K562 (cell line): ENCODE data around the gene SMIM35. TPM values are rescaled to one million over a fixed set of nuclear protein-coding genes. Genes with fewer than 3 reads are reported as not detected.
A peak's percentile ranks its signal among the peaks of the same experiment; 100 is the strongest.

Experiments
- KDM5B ChIP-seq: fragments of 200-600 bp; sonication (generic); IDR thresholded peaks from 2 replicates; pipeline ENCODE4 v1.6.1; 2012; ENCODE audit warnings: low read depth, mild to moderate bottlenecking, moderate library complexity, low read length, control low read depth, inconsistent platforms; ENCODE audit not compliant: insufficient replicate concordance
- SMAD1 ChIP-seq: fragments of 150-350 bp; IDR thresholded peaks from 2 replicates; pipeline ENCODE4 v1.6.1; 2014; ENCODE audit warnings: low read length, low read depth; ENCODE audit not compliant: partially characterized antibody
- SMARCA5 ChIP-seq: fragments of 450-650 bp; IDR thresholded peaks from 2 replicates; pipeline ENCODE4 v1.6.1; 2016
- ZC3H8 ChIP-seq: fragments of 450-650 bp; IDR thresholded peaks from 2 replicates; pipeline ENCODE4 v1.6.1; 2017
- ZNF354B ChIP-seq: fragments of 250-450 bp; sonication (Bioruptor Pico); IDR thresholded peaks from 2 replicates; pipeline ENCODE4 v1.4.0; 2020
- polyA plus RNA-seq, 8 experiments: library from polyadenylated mRNA; depleted of rRNA in 4 of 8; stranded (reverse) in 5 of 8; unstranded in 3 of 8; fragments of >200 nt; fragmentation: Nextera tagmentation in 2 of 8; fragmentation: Illumina TruSeq in 1 of 8; extraction: Ambion mirVana in 2 of 8; extraction: Trizol in 1 of 8; gene quantifications; 2 replicates each; pipeline versions ENCODE4 v1.2.1 to v1.2.3, GENCODE V29; 2011 to 2014; ENCODE audit warnings: inconsistent platforms in 1 of 8, missing spikeins in 1 of 8
- total RNA-seq, 7 experiments: library from RNA; depleted of rRNA in 6 of 7; stranded (reverse); fragments of >200 nt in 6 of 7; fragmentation: Illumina TruSeq in 2 of 7; extraction: Trizol in 2 of 7; gene quantifications; 2 replicates each; pipeline versions ENCODE4 v1.2.1 to v1.2.3, GENCODE V29; 2011 to 2021; ENCODE audit warnings: low replicate concordance in 1 of 7
- TF ChIP-seq, protein P1 (sequence below): sonication (generic); formaldehyde crosslinking; IDR thresholded peaks from 2 replicates; pipeline ENCODE4 v1.8.0; 2022; ENCODE audit warnings: mild to moderate bottlenecking, missing genetic modification reagents, borderline replicate concordance
- TF ChIP-seq, protein P2 (sequence below): fragments of 450-650 bp; IDR thresholded peaks from 2 replicates; pipeline ENCODE4 v1.6.1; 2017; ENCODE audit warnings: antibody characterized with exemption
- TF ChIP-seq, protein P3 (sequence below): sonication (generic); formaldehyde crosslinking; IDR thresholded peaks from 2 replicates; pipeline ENCODE4 v1.8.1; 2022; ENCODE audit warnings: missing genetic modification reagents
- TF ChIP-seq, protein P4 (sequence below), 3 experiments: fragments of 200-800 bp in 1 of 3; fragments of 250-450 bp in 1 of 3; fragments of 450-650 bp in 1 of 3; sonication (Bioruptor Pico) in 1 of 3; sonication (Bioruptor generic) in 1 of 3; formaldehyde crosslinking in 1 of 3; IDR thresholded peaks; 2 replicates each; pipeline versions ENCODE4 v1.6.1 to v1.8.0; 2016 to 2022; ENCODE audit warnings: mild to moderate bottlenecking in 2 of 3, missing genetic modification characterization in 2 of 3, missing compliant biosample characterization in 1 of 3, moderate library complexity in 1 of 3
- TF ChIP-seq, protein P5 (sequence below): IDR thresholded peaks from 3 replicates; pipeline ENCODE4 v1.6.1; 2011; ENCODE audit warnings: borderline replicate concordance, mild to moderate bottlenecking, moderate library complexity; ENCODE audit not compliant: insufficient read length; ENCODE audit errors: extremely low read depth

Gene SMIM35
- total and polyA plus RNA-seq, 9 of the 15 experiments (the other 6 are each of a cell fraction or from before 2014, with no cell fraction given), result 0.03 TPM; not detected in 7

DNA sequence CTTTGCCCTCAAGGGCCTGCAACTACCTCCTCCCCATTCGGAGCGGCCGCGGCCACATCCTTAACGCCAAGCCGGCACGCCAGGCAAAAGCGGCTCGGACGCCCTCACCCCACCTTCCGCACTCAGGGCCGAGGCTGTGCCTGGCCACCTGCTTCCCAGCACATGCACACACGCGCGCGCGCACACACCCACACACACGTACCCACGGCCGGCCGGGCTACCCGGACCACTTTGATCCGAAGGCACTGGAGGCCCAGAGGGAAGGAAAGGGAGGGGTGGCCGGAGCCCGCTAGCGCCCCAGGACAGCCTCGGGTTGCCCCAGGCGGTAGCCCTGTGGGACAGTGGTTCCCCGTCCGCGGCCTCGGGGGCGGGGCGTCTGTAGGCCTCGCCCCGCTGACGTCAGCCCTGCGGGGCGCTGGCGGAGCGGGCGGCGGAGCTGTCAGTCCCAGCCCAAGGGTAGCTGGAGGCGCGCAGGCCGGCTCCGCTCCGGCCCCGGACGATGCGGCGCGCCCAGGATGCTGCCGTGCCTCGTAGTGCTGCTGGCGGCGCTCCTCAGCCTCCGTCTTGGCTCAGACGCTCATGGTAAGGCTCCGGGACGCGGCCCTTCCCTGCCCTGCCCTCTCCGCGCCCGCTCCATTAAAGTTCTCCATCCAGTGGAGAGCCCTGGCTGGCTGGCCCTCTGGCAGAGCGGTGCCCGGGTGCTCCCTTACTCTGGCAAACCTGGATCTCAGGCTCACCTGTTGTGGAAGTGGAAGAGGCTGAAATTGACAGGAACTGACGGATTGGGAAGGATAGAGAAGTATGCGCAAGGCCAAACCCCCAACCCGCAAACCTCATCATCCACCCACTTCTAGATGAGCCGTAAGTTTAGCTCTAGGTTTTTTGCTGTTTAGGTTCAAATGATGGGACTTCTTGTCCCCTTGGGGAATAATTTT lies 100.5 kb downstream of the SMIM35 start, which contains the start of gene IL10RA (continued):
- TF ChIP-seq SMARCA5 (no peak), SMAD1 (no peak), ZNF354B (CRISPR knock-in tag) (no peak), ZC3H8 (no peak), KDM5B (peak; percentile 87)
- TF ChIP-seq, protein P1, sequence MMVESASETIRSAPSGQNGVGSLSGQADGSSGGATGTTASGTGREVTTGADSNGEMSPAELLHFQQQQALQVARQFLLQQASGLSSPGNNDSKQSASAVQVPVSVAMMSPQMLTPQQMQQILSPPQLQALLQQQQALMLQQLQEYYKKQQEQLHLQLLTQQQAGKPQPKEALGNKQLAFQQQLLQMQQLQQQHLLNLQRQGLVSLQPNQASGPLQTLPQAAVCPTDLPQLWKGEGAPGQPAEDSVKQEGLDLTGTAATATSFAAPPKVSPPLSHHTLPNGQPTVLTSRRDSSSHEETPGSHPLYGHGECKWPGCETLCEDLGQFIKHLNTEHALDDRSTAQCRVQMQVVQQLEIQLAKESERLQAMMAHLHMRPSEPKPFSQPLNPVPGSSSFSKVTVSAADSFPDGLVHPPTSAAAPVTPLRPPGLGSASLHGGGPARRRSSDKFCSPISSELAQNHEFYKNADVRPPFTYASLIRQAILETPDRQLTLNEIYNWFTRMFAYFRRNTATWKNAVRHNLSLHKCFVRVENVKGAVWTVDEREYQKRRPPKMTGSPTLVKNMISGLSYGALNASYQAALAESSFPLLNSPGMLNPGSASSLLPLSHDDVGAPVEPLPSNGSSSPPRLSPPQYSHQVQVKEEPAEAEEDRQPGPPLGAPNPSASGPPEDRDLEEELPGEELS (CRISPR knock-in tag), result peak; percentile 99
- TF ChIP-seq, protein P2, sequence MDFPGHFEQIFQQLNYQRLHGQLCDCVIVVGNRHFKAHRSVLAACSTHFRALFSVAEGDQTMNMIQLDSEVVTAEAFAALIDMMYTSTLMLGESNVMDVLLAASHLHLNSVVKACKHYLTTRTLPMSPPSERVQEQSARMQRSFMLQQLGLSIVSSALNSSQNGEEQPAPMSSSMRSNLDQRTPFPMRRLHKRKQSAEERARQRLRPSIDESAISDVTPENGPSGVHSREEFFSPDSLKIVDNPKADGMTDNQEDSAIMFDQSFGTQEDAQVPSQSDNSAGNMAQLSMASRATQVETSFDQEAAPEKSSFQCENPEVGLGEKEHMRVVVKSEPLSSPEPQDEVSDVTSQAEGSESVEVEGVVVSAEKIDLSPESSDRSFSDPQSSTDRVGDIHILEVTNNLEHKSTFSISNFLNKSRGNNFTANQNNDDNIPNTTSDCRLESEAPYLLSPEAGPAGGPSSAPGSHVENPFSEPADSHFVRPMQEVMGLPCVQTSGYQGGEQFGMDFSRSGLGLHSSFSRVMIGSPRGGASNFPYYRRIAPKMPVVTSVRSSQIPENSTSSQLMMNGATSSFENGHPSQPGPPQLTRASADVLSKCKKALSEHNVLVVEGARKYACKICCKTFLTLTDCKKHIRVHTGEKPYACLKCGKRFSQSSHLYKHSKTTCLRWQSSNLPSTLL, result no peak
- TF ChIP-seq, protein P3, sequence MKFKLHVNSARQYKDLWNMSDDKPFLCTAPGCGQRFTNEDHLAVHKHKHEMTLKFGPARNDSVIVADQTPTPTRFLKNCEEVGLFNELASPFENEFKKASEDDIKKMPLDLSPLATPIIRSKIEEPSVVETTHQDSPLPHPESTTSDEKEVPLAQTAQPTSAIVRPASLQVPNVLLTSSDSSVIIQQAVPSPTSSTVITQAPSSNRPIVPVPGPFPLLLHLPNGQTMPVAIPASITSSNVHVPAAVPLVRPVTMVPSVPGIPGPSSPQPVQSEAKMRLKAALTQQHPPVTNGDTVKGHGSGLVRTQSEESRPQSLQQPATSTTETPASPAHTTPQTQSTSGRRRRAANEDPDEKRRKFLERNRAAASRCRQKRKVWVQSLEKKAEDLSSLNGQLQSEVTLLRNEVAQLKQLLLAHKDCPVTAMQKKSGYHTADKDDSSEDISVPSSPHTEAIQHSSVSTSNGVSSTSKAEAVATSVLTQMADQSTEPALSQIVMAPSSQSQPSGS (CRISPR knock-in tag), result peak; percentile 85; the same call in 1 of the 2 replicates
- TF ChIP-seq, protein P4, sequence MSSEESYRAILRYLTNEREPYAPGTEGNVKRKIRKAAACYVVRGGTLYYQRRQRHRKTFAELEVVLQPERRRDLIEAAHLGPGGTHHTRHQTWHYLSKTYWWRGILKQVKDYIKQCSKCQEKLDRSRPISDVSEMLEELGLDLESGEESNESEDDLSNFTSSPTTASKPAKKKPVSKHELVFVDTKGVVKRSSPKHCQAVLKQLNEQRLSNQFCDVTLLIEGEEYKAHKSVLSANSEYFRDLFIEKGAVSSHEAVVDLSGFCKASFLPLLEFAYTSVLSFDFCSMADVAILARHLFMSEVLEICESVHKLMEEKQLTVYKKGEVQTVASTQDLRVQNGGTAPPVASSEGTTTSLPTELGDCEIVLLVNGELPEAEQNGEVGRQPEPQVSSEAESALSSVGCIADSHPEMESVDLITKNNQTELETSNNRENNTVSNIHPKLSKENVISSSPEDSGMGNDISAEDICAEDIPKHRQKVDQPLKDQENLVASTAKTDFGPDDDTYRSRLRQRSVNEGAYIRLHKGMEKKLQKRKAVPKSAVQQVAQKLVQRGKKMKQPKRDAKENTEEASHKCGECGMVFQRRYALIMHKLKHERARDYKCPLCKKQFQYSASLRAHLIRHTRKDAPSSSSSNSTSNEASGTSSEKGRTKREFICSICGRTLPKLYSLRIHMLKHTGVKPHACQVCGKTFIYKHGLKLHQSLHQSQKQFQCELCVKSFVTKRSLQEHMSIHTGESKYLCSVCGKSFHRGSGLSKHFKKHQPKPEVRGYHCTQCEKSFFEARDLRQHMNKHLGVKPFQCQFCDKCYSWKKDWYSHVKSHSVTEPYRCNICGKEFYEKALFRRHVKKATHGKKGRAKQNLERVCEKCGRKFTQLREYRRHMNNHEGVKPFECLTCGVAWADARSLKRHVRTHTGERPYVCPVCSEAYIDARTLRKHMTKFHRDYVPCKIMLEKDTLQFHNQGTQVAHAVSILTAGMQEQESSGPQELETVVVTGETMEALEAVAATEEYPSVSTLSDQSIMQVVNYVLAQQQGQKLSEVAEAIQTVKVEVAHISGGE (CRISPR knock-in tag; IDR thresholded peaks at IDR 0.05), result peak in 1 of 3 experiments; percentile 58; a peak in 2 of 6 replicates
- TF ChIP-seq, protein P5, sequence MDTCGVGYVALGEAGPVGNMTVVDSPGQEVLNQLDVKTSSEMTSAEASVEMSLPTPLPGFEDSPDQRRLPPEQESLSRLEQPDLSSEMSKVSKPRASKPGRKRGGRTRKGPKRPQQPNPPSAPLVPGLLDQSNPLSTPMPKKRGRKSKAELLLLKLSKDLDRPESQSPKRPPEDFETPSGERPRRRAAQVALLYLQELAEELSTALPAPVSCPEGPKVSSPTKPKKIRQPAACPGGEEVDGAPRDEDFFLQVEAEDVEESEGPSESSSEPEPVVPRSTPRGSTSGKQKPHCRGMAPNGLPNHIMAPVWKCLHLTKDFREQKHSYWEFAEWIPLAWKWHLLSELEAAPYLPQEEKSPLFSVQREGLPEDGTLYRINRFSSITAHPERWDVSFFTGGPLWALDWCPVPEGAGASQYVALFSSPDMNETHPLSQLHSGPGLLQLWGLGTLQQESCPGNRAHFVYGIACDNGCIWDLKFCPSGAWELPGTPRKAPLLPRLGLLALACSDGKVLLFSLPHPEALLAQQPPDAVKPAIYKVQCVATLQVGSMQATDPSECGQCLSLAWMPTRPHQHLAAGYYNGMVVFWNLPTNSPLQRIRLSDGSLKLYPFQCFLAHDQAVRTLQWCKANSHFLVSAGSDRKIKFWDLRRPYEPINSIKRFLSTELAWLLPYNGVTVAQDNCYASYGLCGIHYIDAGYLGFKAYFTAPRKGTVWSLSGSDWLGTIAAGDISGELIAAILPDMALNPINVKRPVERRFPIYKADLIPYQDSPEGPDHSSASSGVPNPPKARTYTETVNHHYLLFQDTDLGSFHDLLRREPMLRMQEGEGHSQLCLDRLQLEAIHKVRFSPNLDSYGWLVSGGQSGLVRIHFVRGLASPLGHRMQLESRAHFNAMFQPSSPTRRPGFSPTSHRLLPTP, result no peak
